ENCODE data around the gene CSTPP1. TPM values are rescaled to one million over a fixed set of nuclear protein-coding genes. Genes with fewer than 3 reads are reported as not detected.
"Not testable (repeated sequence)": the region's sequence is repeated elsewhere in the genome, so short reads cannot be mapped to it uniquely, and the experiment has no call there.

Gene CSTPP1
- total and polyA plus RNA-seq, 5 experiments from 2014 or later: 13.2 to 20.4 (median 16.1) TPM

GRCh38 chr11:47188259-47188658, 251.7 kb downstream of the CSTPP1 start:
- POLR2A ChIA-PET: interaction anchor here (0.6 to 3.9 kb wide), 5 partner anchors 11 to 47 kb away, joined by 4 to 38 read pairs (median 7); partner anchors contain the start of gene DDB2
- peaks cover 5 to 34% (median 15%) of the 10 kb centered on the region in 5 donors for H3K27me3 Mint-ChIP-seq
- H3K9me3 Mint-ChIP-seq: no peaks in the 10 kb centered on the region
- peak overlapping the region in 2 of 10 donors; percentile 78 to 82 for H3K4me3 Mint-ChIP-seq
- H3K36me3 Mint-ChIP-seq: no peaks in the 10 kb centered on the region
- H3K27ac Mint-ChIP-seq: no peak overlapping the region
- no peak for DNase-seq
- H3K4me1 Mint-ChIP-seq: peaks cover 3 to 9% (median 7%) of the 10 kb centered on the region in 4 donors
- no peak for ATAC-seq

- ATAC-seq: no peak
- H3K36me3 Mint-ChIP-seq: no peaks in the 10 kb centered on the region
- H3K27ac Mint-ChIP-seq: no peak overlapping the region
- H3K4me1 Mint-ChIP-seq: peaks cover 3 to 9% (median 7%) of the 10 kb centered on the region in 4 donors
- POLR2A ChIA-PET: interaction anchor here (1.8 kb wide), 1 partner anchor 25 kb away, joined by 14 read pairs; the partner anchor contains the start of gene DDB2
- DNase-seq: no peak
- H3K9me3 Mint-ChIP-seq: no peaks in the 10 kb centered on the region
- H3K27me3 Mint-ChIP-seq: peaks cover 2 to 24% (median 5%) of the 10 kb centered on the region in 5 donors
- H3K4me3 Mint-ChIP-seq: no peak overlapping the region
Observed at GRCh38 chr11:47189100-47189834, 252.7 kb downstream of the CSTPP1 start.

- not testable (repeated sequence) for H3K4me3 Mint-ChIP-seq, H3K4me1 Mint-ChIP-seq, H3K27ac Mint-ChIP-seq, DNase-seq, H3K36me3 Mint-ChIP-seq, H3K9me3 Mint-ChIP-seq, ATAC-seq
- H3K27me3 Mint-ChIP-seq: peaks cover 0 to 17% (median 5%) of the 10 kb centered on the region in 5 donors
- POLR2A ChIA-PET: interaction anchor here (0.6 kb wide), 1 partner anchor 38 kb away, joined by 4 read pairs; no protein-coding TSS in a partner anchor
Observed at GRCh38 chr11:47191137-47191536, 254.6 kb downstream of the CSTPP1 start.

GRCh38 chr11:47192111-47192510, 255.6 kb downstream of the CSTPP1 start:
- Mint-ChIP-seq H3K4me1 (peaks cover 0 to 4% (median 2%) of the 10 kb centered on the region in 4 donors), H3K36me3 (no peaks in the 10 kb centered on the region), H3K27ac (peak overlapping the region in 1 of 10 donors; percentile 34), H3K4me3 (no peak overlapping the region), H3K9me3 (no peaks in the 10 kb centered on the region), H3K27me3 (peaks cover 0 to 13% (median 5%) of the 10 kb centered on the region in 5 donors)
- ATAC-seq: no peak
- POLR2A ChIA-PET: no interaction called here
- no peak for DNase-seq

DNA sequence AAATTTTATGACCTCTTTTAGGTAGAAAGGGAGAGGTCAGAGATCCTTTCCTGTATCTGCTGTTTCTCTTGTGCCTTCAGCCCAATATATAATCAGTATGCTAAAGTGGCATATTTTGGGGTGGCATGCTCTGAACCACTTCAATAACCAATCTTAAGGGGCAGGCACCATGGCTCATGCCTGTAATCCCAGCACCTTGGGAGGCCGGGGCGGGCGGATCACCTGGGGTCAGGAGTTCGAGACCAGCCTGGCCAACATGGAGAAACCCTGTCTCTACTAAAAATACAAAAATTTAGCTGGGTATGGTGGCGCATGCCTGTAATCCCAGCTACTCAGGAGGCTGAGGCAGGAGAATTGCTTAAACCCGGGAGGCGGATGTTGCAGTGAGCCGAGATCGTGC, 261.6 kb downstream of the CSTPP1 start:
- ATAC-seq, H3K4me3 Mint-ChIP-seq, H3K36me3 Mint-ChIP-seq, DNase-seq, H3K9me3 Mint-ChIP-seq, H3K27me3 Mint-ChIP-seq, POLR2A ChIA-PET, H3K4me1 Mint-ChIP-seq, H3K27ac Mint-ChIP-seq: not testable (repeated sequence)

DNA sequence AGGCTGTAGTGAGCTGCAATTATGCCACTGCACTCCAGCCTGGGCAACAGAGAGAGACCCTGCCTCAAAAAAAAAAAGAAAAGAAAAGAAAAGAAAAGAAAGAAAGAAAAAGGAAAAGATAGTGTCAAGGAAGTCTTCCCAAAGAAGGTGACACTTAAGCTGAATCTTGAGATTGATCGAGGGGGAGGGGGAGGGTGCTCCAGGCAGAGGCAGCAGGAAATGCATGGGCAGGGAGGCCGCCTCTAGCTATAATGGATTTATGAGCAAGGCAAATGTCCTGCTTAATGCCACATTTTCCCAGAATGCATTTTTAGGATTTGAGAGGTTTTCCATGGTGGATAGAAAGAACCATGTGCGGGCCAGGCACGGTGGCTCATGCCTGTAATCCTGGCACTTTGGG, 264.5 kb downstream of the CSTPP1 start:
- H3K9me3 Mint-ChIP-seq: no peaks in the 10 kb centered on the region
- H3K27ac Mint-ChIP-seq: no peak overlapping the region
- ATAC-seq: no peak
- POLR2A ChIA-PET: no interaction called here
- H3K27me3 Mint-ChIP-seq: peaks cover 0 to 2% (median 0%) of the 10 kb centered on the region in 5 donors
- DNase-seq: no peak
- no peaks in the 10 kb centered on the region for H3K36me3 Mint-ChIP-seq
- H3K4me1 Mint-ChIP-seq: no peaks in the 10 kb centered on the region
- no peak overlapping the region for H3K4me3 Mint-ChIP-seq

GRCh38 chr11:47202576-47202975, 266.0 kb downstream of the CSTPP1 start:
- POLR2A ChIA-PET: interaction anchor here (0.7 kb wide), 1 partner anchor 8 kb away, joined by 3 read pairs; no protein-coding TSS in a partner anchor
- H3K4me3 Mint-ChIP-seq: no peak overlapping the region
- peaks cover 0 to 2% (median 0%) of the 10 kb centered on the region in 5 donors for H3K27me3 Mint-ChIP-seq
- no peak for DNase-seq
- no peak overlapping the region for H3K27ac Mint-ChIP-seq
- peaks cover 0 to 2% (median 0%) of the 10 kb centered on the region in 4 donors for H3K4me1 Mint-ChIP-seq
- no peak for ATAC-seq
- no peaks in the 10 kb centered on the region for H3K36me3 Mint-ChIP-seq
- H3K9me3 Mint-ChIP-seq: no peaks in the 10 kb centered on the region

DNA sequence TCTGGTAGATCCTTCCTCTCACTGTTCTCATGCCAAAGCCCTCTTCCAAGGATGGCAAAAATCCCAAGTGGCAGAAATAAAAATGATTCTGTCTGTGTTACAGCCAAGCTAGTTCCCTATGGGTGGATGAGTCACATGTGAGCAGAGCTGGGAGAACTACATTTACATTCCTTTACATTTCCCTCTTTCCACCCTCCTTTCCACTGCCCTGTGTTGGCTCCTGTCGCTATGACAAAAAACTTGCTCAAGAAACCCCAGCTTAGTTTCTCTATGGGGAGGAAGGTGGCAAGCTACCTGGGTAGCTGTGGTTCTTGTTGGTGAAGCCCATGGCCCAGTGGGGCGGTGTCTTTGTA, 268.1 kb downstream of the CSTPP1 start:
- no peaks in the 10 kb centered on the region for H3K36me3 Mint-ChIP-seq
- no peak for DNase-seq
- no peak for ATAC-seq
- H3K27ac Mint-ChIP-seq: no peak overlapping the region
- H3K27me3 Mint-ChIP-seq: no peaks in the 10 kb centered on the region
- no peak overlapping the region for H3K4me3 Mint-ChIP-seq
- peaks cover 0 to 2% (median 0%) of the 10 kb centered on the region in 4 donors for H3K4me1 Mint-ChIP-seq
- POLR2A ChIA-PET: interaction anchor here (0.9 kb wide), 1 partner anchor 10 kb away, joined by 5 read pairs; the partner anchor contains the start of gene DDB2
- H3K9me3 Mint-ChIP-seq: no peaks in the 10 kb centered on the region

GRCh38 chr11:47206577-47206976, 270.0 kb downstream of the CSTPP1 start:
- H3K36me3 Mint-ChIP-seq, H3K27me3 Mint-ChIP-seq, ATAC-seq, H3K4me3 Mint-ChIP-seq, DNase-seq, H3K4me1 Mint-ChIP-seq, H3K9me3 Mint-ChIP-seq: not testable (repeated sequence)
- POLR2A ChIA-PET: interaction anchor here (1.5 kb wide), 1 partner anchor 9 kb away, joined by 3 read pairs; no protein-coding TSS in a partner anchor
- peak overlapping the region in 2 of 10 donors; percentile 16 to 21 for H3K27ac Mint-ChIP-seq

DNA sequence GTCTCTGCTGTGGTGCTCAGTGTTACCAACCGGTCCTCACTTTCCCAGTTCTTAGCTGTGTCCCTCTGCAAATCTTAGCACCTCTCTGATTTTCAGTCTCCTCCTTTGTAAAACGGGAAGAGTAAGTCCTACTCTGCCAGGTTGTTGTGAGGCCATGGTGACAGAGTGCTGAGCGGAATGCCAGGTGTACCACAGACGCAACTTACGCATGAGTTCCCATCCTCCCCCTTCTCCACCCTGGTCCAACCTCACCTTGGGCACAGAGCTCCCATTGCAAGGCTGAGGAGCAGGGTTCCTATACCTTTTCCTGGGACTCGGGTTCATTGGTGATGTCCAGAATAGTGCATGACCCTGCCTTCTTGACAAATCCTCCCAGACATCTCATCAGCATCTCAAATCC, 270.9 kb downstream of the CSTPP1 start:
- Mint-ChIP-seq H3K4me1 (peaks cover 0 to 2% (median 0%) of the 10 kb centered on the region in 4 donors), H3K4me3 (no peak overlapping the region), H3K27ac (no peak overlapping the region), H3K27me3 (no peaks in the 10 kb centered on the region), H3K36me3 (no peaks in the 10 kb centered on the region), H3K9me3 (no peaks in the 10 kb centered on the region)
- POLR2A ChIA-PET: interaction anchor here (1.2 kb wide), 1 partner anchor 20 kb away, joined by 4 read pairs; no protein-coding TSS in a partner anchor
- no peak for ATAC-seq
- DNase-seq: no peak

GRCh38 chr11:47208008-47208552, 271.5 kb downstream of the CSTPP1 start:
- H3K4me3 Mint-ChIP-seq, H3K9me3 Mint-ChIP-seq, H3K36me3 Mint-ChIP-seq, DNase-seq, ATAC-seq, H3K27ac Mint-ChIP-seq, H3K4me1 Mint-ChIP-seq, H3K27me3 Mint-ChIP-seq: not testable (repeated sequence)
- POLR2A ChIA-PET: interaction anchor here (0.5 to 1.2 kb wide), 3 partner anchors 21 to 371 kb away, joined by 3 to 6 read pairs (median 4); partner anchors contain the start of genes KBTBD4 and NDUFS3

- Mint-ChIP-seq H3K9me3 (no peaks in the 10 kb centered on the region), H3K4me3 (no peak overlapping the region), H3K27ac (no peak overlapping the region), H3K36me3 (no peaks in the 10 kb centered on the region), H3K4me1 (peaks cover 0 to 2% (median 0%) of the 10 kb centered on the region in 4 donors), H3K27me3 (no peaks in the 10 kb centered on the region)
- no peak for DNase-seq
- POLR2A ChIA-PET: interaction anchor here (0.6 kb wide), 1 partner anchor 274 kb away, joined by 6 read pairs; no protein-coding TSS in a partner anchor
- no peak for ATAC-seq
Observed at GRCh38 chr11:47208628-47209027, 272.1 kb downstream of the CSTPP1 start.
